GM12878 (cell line): ENCODE measurements around the gene UBAP1L. TPM values are rescaled to one million over a fixed set of nuclear protein-coding genes. Genes with fewer than 3 reads are reported as not detected.

Source experiments
- ATAC-seq: fragments of 200-7000 bp; cut with Tn5 transposase; 3 replicates; pipeline ENCODE4 v1.9.1; 2020; ENCODE audit warnings: mild to moderate bottlenecking, moderate library complexity
- BruUV-seq: library from RNA; stranded (reverse); fragments of 400-500 nt; replicated peaks from 2 replicates; lab custom pipeline; 2021; lab: Mats Ljungman, UMichigan
- CTCF ChIA-PET: fragments of 300-600 bp; sonication (Branson Sonifier 250); formaldehyde crosslinking; extraction: SDS; loops from one replicate; lab custom pipeline; 2021; ENCODE audit warnings: inconsistent platforms; lab: Yijun Ruan, JAX
- POLR2A ChIA-PET: fragments of 350-600 bp; formaldehyde crosslinking; extraction: SDS; loops from one replicate; lab custom pipeline; 2021; ENCODE audit warnings: inconsistent platforms; lab: Charles Lee
- RAD21 ChIA-PET: fragments of 300-600 bp; sonication (Branson Sonifier 250); formaldehyde crosslinking; loops from one replicate; lab custom pipeline; 2023; ENCODE audit warnings: antibody characterized with exemption; ENCODE audit not compliant: unreplicated experiment; lab: Charles Lee
- SMC1A ChIA-PET: fragments of 300-600 bp; sonication (Branson Sonifier 250); formaldehyde crosslinking; loops from one replicate; lab custom pipeline; 2023; ENCODE audit not compliant: unreplicated experiment, uncharacterized antibody; lab: Charles Lee
- DNase-seq: peaks from one replicate; pipeline ENCODE4 v3.0.0-alpha.2; 2011; ENCODE audit warnings: low read depth, low spot score
- FAIRE-seq: peaks from 3 replicates; lab custom pipeline; 2011; peaks lifted over from hg19 to GRCh38; lab: Jason Lieb, UNC
- H2AFZ ChIP-seq: 2 replicates; pipeline ENCODE4 v1.6.0; 2011; ENCODE audit warnings: low read depth, low read length, control low read depth; ENCODE audit not compliant: control insufficient read depth
- H3K27ac ChIP-seq: 2 replicates; pipeline ENCODE4 v1.5.1; 2011; ENCODE audit warnings: control low read depth; ENCODE audit not compliant: control insufficient read depth, insufficient read depth
- H3K27me3 ChIP-seq, 2 experiments: replicated peaks in 1 of 2; 2 replicates each; pipeline versions ENCODE4 v1.6.0 to v1.6.1; 2011; ENCODE audit warnings: low read length in 1 of 2; ENCODE audit not compliant: control insufficient read depth in 2 of 2, insufficient read depth in 2 of 2
- H3K36me3 ChIP-seq, 2 experiments: 2 replicates each; pipeline ENCODE4 v1.5.1; 2011; ENCODE audit warnings: low read length in 1 of 2; ENCODE audit not compliant: control insufficient read depth in 2 of 2, insufficient read depth in 2 of 2
- H3K4me1 ChIP-seq: 2 replicates; pipeline ENCODE4 v1.6.1; 2011; ENCODE audit warnings: mild to moderate bottlenecking, low read length, moderate library complexity, mixed read lengths; ENCODE audit not compliant: control insufficient read depth, insufficient read depth
- H3K4me2 ChIP-seq: 2 replicates; pipeline ENCODE4 v1.6.0; 2011; ENCODE audit warnings: control low read depth; ENCODE audit not compliant: control insufficient read depth, insufficient read depth
- H3K4me3 ChIP-seq: fragments of 200-600 bp; sonication (generic); 2 replicates; pipeline ENCODE4 v1.5.1; 2016
- H3K79me2 ChIP-seq: 2 replicates; pipeline ENCODE4 v1.6.0; 2011; ENCODE audit warnings: low read length; ENCODE audit not compliant: control insufficient read depth, insufficient read depth
- H3K9ac ChIP-seq: 2 replicates; pipeline ENCODE4 v1.8.0; 2011; ENCODE audit warnings: low read length, control low read depth, mixed read lengths; ENCODE audit not compliant: control insufficient read depth, insufficient read depth
- H3K9me3 ChIP-seq: replicated peaks from 3 replicates; pipeline ENCODE4 v1.5.1; 2011; ENCODE audit warnings: mild to moderate bottlenecking, low read length; ENCODE audit not compliant: control insufficient read depth, insufficient read depth
- H4K20me1 ChIP-seq: 2 replicates; pipeline ENCODE4 v1.6.0; 2011; ENCODE audit not compliant: control insufficient read depth, insufficient read depth
- BACH1 ChIP-seq: fragments of 450-650 bp; IDR thresholded peaks from 2 replicates; pipeline ENCODE4 v1.6.1; 2017; ENCODE audit warnings: mild to moderate bottlenecking, borderline replicate concordance
- CTCF ChIP-seq, 3 experiments: IDR thresholded peaks in 2 of 3; conservative IDR thresholded peaks in 1 of 3; 2 replicates each; pipeline ENCODE4 v1.5.1; 2011; ENCODE audit warnings: low read depth in 3 of 3, low read length in 3 of 3, mild to moderate bottlenecking in 3 of 3, control low read depth in 2 of 3, moderate library complexity in 2 of 3, inconsistent platforms in 1 of 3, mixed read lengths in 1 of 3; ENCODE audit not compliant: control insufficient read depth in 2 of 3, insufficient read depth in 1 of 3; ENCODE audit errors: extremely low read depth in 1 of 3
- ETV6 ChIP-seq, 2 experiments: fragments of 450-650 bp in 1 of 2; IDR thresholded peaks in 1 of 2; conservative IDR thresholded peaks in 1 of 2; 2 replicates each; pipeline ENCODE4 v1.6.1; 2014; ENCODE audit warnings: antibody characterized with exemption in 1 of 2, borderline replicate concordance in 1 of 2, low read depth in 1 of 2, mild to moderate bottlenecking in 1 of 2, moderate library complexity in 1 of 2
- JUNB ChIP-seq: IDR thresholded peaks from 2 replicates; pipeline ENCODE4 v1.6.1; 2016; ENCODE audit warnings: antibody characterized with exemption, mild to moderate bottlenecking
- KAT2A ChIP-seq: conservative IDR thresholded peaks from 2 replicates; pipeline ENCODE4 v1.6.1; 2011; ENCODE audit warnings: low read depth, low read length; ENCODE audit not compliant: control insufficient read depth
- POLR2A ChIP-seq: IDR thresholded peaks from 2 replicates; pipeline ENCODE4 v1.6.1; 2011; ENCODE audit warnings: low read depth, mild to moderate bottlenecking, low read length
- RB1 ChIP-seq: fragments of 450-650 bp; formaldehyde crosslinking; IDR thresholded peaks from 2 replicates; pipeline ENCODE4 v1.6.1; 2017; ENCODE audit warnings: mild to moderate bottlenecking, borderline replicate concordance
- ZNF24 ChIP-seq: fragments of 450-650 bp; IDR thresholded peaks from 2 replicates; pipeline ENCODE4 v1.6.1; 2017; ENCODE audit warnings: antibody characterized with exemption, mild to moderate bottlenecking
- ZSCAN29 ChIP-seq: fragments of 450-650 bp; IDR thresholded peaks from 2 replicates; pipeline ENCODE4 v1.6.1; 2017; ENCODE audit warnings: mild to moderate bottlenecking, moderate library complexity
- WGBS: methylation state at CpG from one replicate; pipeline ENCODE4 v1.1.6; 2016; ENCODE audit warnings: low lambda C conversion rate; ENCODE audit not compliant: insufficient replicate concordance, insufficient coverage; ENCODE audit errors: missing lambda C conversion rate; 5-methylcytosine and 5-hydroxymethylcytosine counted together
- in situ Hi-C: fragments of 300-500 bp; cut with MboI; formaldehyde crosslinking; loops from 9 replicates; pipeline ENCODE4 v1.14.3; 2018; ENCODE audit warnings: mixed read lengths
- intact Hi-C: fragments of 100-400 bp; cut with micrococcal nuclease; formaldehyde crosslinking; loops from one replicate; pipeline ENCODE4 v1.14.2; 2022; ENCODE audit not compliant: unreplicated experiment
- polyA plus RNA-seq, 11 experiments: library from polyadenylated mRNA; depleted of rRNA in 4 of 11; unstranded in 6 of 11; stranded (reverse) in 5 of 11; fragments of >200 nt; fragmentation: Nextera tagmentation in 4 of 11; fragmentation: Illumina TruSeq in 1 of 11; extraction: Ambion mirVana in 4 of 11; extraction: Trizol in 1 of 11; gene quantifications; 1 replicate in 1 of 11; 2 replicates in 10 of 11; pipeline versions ENCODE4 v1.2.1 to v1.2.3, GENCODE V29; 2011 to 2016; ENCODE audit warnings: inconsistent platforms in 2 of 11, missing spikeins in 2 of 11, low read depth in 1 of 11
- total RNA-seq, 4 experiments: library from RNA; depleted of rRNA in 3 of 4; stranded (reverse); fragments of >200 nt in 3 of 4; fragmentation: Illumina TruSeq in 1 of 4; extraction: Trizol in 1 of 4; gene quantifications; 2 replicates each; pipeline versions ENCODE4 v1.2.1 to v1.2.3, GENCODE V29; 2013 to 2021

UBAP1L gene
- total and polyA plus RNA-seq, 10 of the 15 experiments (the other 5 are each of a cell fraction or from before 2014, with no cell fraction given): 0.03 to 2.6 (median 1.0) TPM

DNA sequence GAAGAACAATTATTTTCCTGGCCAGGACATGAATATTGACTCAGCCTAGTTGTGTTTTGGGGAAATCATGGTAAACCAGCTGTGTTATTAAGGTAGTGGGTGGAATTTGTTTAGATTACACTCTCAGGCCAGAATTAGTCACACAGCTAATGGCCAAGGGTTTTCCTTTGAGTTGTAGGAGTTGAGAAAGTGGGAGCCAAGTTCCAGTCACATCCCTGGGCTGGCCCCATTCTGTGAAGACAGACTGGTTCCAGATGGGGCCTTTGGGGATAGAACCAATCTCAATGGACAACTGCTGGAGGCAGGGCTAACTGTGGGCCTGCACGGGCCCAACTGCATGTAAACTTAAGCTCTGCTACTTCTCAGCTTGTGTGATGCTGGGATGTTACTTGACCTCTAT lies 45.8 kb downstream of the UBAP1L start:
- TF ChIP-seq RB1: no peak
- no peak for TF ChIP-seq ZNF24
- no peak for TF ChIP-seq JUNB
- no peak for TF ChIP-seq POLR2A
- TF ChIP-seq CTCF (IDR thresholded peaks at IDR 0.05 in 2 of 3, conservative IDR thresholded peaks at IDR 0.05 in 1 of 3; ENCODE audit: control insufficient read depth in 2 of 3, extremely low read depth in 1 of 3, insufficient read depth in 1 of 3, low read depth in 3 of 3, low read length in 3 of 3): no peak
- TF ChIP-seq BACH1: no peak
- no peak for TF ChIP-seq ETV6 (conservative IDR thresholded peaks at IDR 0.05 in 1 of 2, IDR thresholded peaks at IDR 0.05 in 1 of 2; ENCODE audit: borderline replicate concordance in 1 of 2, low read depth in 1 of 2)
- TF ChIP-seq ZSCAN29: no peak
- no peak for TF ChIP-seq KAT2A
- TF ChIP-seq, all 136 proteins: peak for 0
- BruUV-seq: no TSS peak
- Histone ChIP-seq H3K27ac (no peak overlapping the region), H3K79me2 (no peaks in the 10 kb centered on the region), H4K20me1 (no peaks in the 10 kb centered on the region), H3K9me3 (no peaks in the 10 kb centered on the region), H3K4me2 (no peak overlapping the region), H3K4me1 (no peaks in the 10 kb centered on the region), H2AFZ (no peak overlapping the region), H3K36me3 (no peaks in the 10 kb centered on the region), H3K9ac (no peak overlapping the region), H3K4me3 (no peak overlapping the region), H3K27me3 (peaks cover 0 to 2% of the 10 kb centered on the region in 2 experiments)
- DNase-seq: no peak
- no peak for ATAC-seq
- ChIA-PET RAD21 (no interaction called here), CTCF (interaction anchor here (1.0 to 1.4 kb wide), 4 partner anchors 8 to 32 kb away, joined by 3 to 5 read pairs (median 3); no protein-coding TSS in a partner anchor), SMC1A (interaction anchor here (0.6 to 1.8 kb wide), 4 partner anchors 9 to 1364 kb away, joined by 3 to 5 read pairs (median 4); no protein-coding TSS in a partner anchor), POLR2A (no interaction called here)
- 19% methylated on average over 1 of the region's 1 CpG for WGBS
- FAIRE-seq: no peak
- in situ Hi-C loops (no loop called here), intact Hi-C loops (no loop called here)
